Cardiac fibroblast (primary cell): ENCODE measurements around the gene BPIFB2.

Experiments used
- DNase-seq, 2 donors: peaks; one replicate each; pipeline versions ENCODE4 v3.0.0 to v3.0.0-alpha.2; 2010; ENCODE audit warnings: low read depth in 2 of 2
- H3K4me3 ChIP-seq, 2 donors: replicated peaks in 1 of 2; 1 replicate in 1 of 2; 2 replicates in 1 of 2; pipeline ENCODE4 v1.5.1; 2011; ENCODE audit warnings: low read depth in 2 of 2, low read length in 2 of 2, mild to moderate bottlenecking in 2 of 2, moderate library complexity in 1 of 2
- CTCF ChIP-seq: IDR thresholded peaks from one replicate; pipeline ENCODE4 v1.5.1; 2011; ENCODE audit warnings: low read depth, mild to moderate bottlenecking, low read length, inconsistent platforms

BPIFB2 gene

DNA sequence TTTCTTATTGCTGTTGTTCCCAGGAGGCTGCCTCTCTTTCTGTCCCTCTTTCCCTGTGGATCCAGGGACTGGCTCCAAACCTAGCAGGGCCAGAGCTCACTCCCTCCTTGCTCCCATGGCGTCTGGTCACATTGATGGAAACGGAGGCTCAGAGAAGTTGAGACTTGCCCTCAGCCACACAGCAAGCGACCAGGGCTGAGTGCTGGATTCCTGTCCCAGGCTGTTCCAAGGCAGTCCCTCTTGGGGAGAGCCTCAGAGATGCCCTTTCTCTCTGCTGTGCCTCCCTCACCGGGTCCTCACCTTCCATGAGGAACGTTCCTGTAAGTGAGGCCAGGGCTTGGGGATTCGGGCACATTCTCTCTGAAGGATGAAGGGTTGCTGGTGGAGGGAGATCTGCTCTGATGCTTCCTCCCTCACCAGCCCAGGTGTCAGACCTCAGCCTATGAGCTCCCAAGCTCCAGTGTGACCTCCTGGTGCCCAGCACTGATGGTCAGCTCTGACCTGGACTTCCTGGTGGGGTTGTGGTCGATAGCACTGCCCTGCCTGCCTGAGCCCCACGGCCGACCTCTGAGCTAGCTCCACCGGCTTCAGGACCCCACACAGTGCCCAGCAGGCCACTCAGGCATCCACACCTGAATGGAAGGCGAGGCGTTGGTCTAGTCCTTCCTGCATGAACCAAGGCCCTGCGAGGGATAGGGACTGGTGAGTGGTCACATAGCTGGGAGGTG is 30.1 kb upstream of the BPIFB2 start:
- TF ChIP-seq CTCF, result no peak
- H3K4me3 ChIP-seq, result no peak overlapping the region
- no peak for DNase-seq

- no peak for TF ChIP-seq CTCF
- DNase-seq, result no peak
- H3K4me3 ChIP-seq, result no peak overlapping the region
These were observed 29.5 kb upstream of the BPIFB2 start for GRCh38 chr20:32978009-32978335.

DNA sequence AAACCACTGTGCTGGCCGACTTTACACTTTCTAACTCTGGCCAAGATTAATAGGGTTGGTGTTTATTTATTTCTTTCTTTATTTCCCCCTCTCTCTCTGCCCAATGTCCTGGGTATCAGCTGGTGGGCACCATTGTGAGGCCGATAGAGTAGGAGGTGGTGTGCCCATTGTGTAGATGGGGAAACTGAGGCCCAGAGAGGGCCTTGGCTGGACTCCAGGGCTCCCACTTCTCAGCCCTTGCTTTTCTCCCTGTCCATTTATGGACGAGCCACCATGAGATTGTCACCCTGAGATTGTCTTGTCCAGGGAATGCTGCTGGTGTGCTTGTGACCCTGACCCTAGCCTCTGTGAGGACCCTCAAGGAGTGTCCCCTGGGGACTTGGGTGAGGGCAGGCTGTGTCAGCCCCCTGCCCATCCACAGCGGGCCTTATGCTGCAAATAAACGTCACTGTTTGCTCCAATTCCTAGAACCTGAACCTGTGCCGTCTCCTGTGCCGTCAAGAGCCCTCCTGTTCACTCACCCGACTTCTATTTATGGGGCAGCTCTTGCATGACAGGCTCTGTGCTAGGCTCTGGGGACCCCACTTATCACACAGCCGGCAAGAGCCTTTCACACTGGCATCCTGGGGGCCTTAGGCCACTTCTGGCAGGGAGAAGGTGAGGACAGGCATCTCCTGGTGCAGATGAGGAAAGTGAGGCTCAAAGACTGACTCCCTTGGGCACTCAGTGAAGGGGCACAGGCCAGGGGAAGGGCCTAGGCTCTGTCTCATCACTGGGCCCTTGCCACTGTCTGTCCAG is 28.1 kb upstream of the BPIFB2 start:
- DNase-seq, result no peak
- no peak overlapping the region for H3K4me3 ChIP-seq
- no peak for TF ChIP-seq CTCF

GRCh38 chr20:32980131-32980941 is 27.2 kb upstream of the BPIFB2 start:
- no peak for TF ChIP-seq CTCF
- H3K4me3 ChIP-seq, result no peak overlapping the region
- no peak for DNase-seq

- no peak for TF ChIP-seq CTCF
- H3K4me3 ChIP-seq, result no peak overlapping the region
- DNase-seq, result no peak
These were observed 26.5 kb upstream of the BPIFB2 start for GRCh38 chr20:32980990-32981389.

DNA sequence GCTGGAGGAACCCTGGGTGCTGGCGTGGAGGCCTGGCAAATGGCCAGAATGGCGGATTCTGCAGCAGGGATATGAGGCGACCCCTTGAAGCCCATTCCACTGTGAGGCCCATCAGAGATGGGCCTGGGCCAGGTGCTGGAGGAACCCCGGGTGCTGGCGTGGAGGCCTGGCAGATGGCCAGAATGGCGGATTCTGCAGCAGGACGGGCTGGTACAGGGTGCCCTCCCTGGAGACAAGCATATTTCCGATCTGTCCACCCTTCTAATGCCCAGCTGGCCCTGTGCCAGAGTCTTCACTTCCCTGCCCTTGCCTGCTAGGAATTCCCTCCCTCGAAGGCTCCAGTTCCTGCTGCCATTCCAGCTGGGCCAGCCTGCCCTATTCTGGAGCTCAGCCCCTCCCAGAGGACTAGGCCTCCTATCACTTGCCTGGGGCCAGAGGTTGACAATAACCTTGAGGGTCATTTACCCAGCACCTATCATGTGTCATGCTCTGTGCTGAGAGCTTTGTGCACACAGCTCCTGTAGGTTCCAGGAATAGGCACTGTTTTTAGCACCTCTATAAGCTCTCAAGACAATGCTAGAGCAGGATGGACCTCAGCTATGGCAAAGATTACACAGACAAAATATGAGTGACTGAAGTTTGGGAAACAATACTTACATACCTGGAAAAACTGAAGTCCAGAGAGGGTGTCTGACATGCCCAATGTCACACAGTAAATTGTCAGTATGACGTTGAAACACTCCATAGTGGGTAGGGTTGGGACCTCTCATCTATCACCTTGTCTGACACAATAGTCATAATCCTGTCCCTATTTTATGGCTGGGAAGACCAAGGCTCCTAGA is 24.7 kb upstream of the BPIFB2 start:
- TF ChIP-seq CTCF, result no peak
- no peak overlapping the region for H3K4me3 ChIP-seq
- no peak for DNase-seq
